Pancreas (tissue), 10 donors: Measurements from ENCODE around the gene P2RX4. TPM values are rescaled to one million over a fixed set of nuclear protein-coding genes. Genes with fewer than 3 reads are reported as not detected.

Source experiments
- ATAC-seq, 4 donors: fragments of 200-7000 bp; cut with Tn5 transposase; one replicate each; pipeline versions ENCODE4 v1.8.0 to v1.9.1; 2020; ENCODE audit warnings: mild to moderate bottlenecking in 4 of 4, moderate library complexity in 4 of 4
- DNase-seq, 6 donors: peaks; one replicate each; pipeline ENCODE4 v3.0.0-alpha.2; 2020
- FAIRE-seq: peaks from 2 replicates; lab custom pipeline; 2012; peaks lifted over from hg19 to GRCh38; lab: Jason Lieb, UNC
- H3K27ac ChIP-seq, 4 donors: fragments of 200-600 bp; sonication (generic); 1 replicate in 3 of 4; 2 replicates in 1 of 4; pipeline versions ENCODE4 v1.5.0 to v1.8.0; 2020
- H3K27me3 ChIP-seq, 4 donors: fragments of 200-600 bp; one replicate each; pipeline ENCODE4 v1.8.0; 2021
- H3K36me3 ChIP-seq, 3 donors: fragments of 200-600 bp; sonication (generic) in 1 of 3; one replicate each; pipeline versions ENCODE4 v1.5.0 to v1.8.0; 2020 to 2021
- H3K4me1 ChIP-seq, 3 donors: fragments of 200-600 bp; one replicate each; pipeline ENCODE4 v1.8.0; 2021
- H3K4me3 ChIP-seq, 4 donors: fragments of 200-600 bp; sonication (generic) in 2 of 4; one replicate each; pipeline versions ENCODE4 v1.5.0 to v1.8.0; 2020 to 2021
- H3K9me3 ChIP-seq, 4 donors: fragments of 200-600 bp; one replicate each; pipeline ENCODE4 v1.8.0; 2021
- WGBS, 2 donors: extraction: QIAGEN DNeasy Blood & Tissue Kit; methylation state at CpG; one replicate each; pipeline ENCODE4 v1.1.7; 2013; 5-methylcytosine and 5-hydroxymethylcytosine counted together
- intact Hi-C, 3 donors: fragments of 100-400 bp; cut with DNase I; formaldehyde crosslinking; loops; one replicate each; pipeline versions ENCODE4 v1.11.1 to v1.14.2; 2022
- polyA plus RNA-seq, 2 donors: library from polyadenylated mRNA; stranded (reverse); fragments of 200-250 nt; gene quantifications; one replicate each; pipeline ENCODE4 v1.2.3, GENCODE V29; 2013
- total RNA-seq, 6 donors: library from RNA; stranded (reverse); fragmentation: NEBNext Ultra II Directional in 4 of 6; extraction: Animal tissue kit (Norgen Biotek cat#: 25700) in 4 of 6; gene quantifications; one replicate each; pipeline versions ENCODE4 v1.2.1 to v1.2.4, GENCODE V29; 2021 to 2023
- TF ChIP-seq, protein P1 (sequence below), 4 donors: fragments of 200-600 bp; sonication (generic) in 3 of 4; IDR thresholded peaks; one replicate each; pipeline versions ENCODE4 v1.5.0 to v1.8.0; 2021; ENCODE audit warnings: antibody characterized with exemption in 4 of 4
- donor health status: healthy with polysubstance abuse.
- donor health status: DM: no; HTN: no; CAD: no; lungs with moderate emphysema.
- donor health status: DM: no; HTN: no; CAD: no.
- donor health status: control.
- donor health status: control.
- donor health status: Bipolar disorder and iron deficiency.
- donor health status: DM: yes; HTN: yes; CAD: no.
- donor health status: DM: no; HTN: no; CAD: no.
- donor health status: DM: no; HTN: no; CAD: no.
- donor health status: DM: yes; HTN: yes; CAD: no.

The P2RX4 gene
- total and polyA plus RNA-seq, 8 donors = 27.5 to 60.1 (median 33.1) TPM

DNA sequence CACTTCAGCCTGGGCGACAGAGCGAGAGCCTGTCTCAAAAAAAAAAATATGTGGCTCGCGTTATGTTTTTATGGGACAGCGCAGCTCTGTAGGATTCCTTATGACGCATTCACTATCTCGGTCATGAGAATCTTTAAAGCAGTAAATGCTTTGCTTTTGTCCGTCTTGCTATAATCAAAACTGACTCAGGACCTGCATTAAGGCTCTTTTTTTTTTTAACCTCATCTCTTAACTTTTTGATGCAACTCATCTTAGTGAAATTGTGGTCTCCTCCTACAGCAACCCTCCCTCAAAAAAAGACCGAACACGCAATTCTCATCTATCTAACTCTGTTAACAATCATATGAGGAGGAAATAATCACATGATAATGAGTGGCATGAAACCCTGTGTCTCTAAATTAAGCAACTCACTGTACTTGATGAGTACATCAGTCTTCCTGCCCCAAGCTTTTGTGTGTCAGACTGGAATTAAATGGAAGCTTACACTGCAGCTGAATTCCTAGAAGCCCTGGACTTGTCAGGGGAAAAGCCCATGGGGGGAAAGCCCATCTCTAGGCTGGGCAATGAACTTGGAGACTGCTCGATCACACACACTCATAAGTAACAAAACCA, 4.3 kb downstream of the P2RX4 start:
- no peak overlapping the region for H3K4me3 ChIP-seq
- no peak for DNase-seq
- H3K27me3 ChIP-seq = no peaks in the 10 kb centered on the region
- WGBS, 2 donors = 51 to 71% methylated on average over 11 of the region's 11 CpGs
- TF ChIP-seq, protein P1, sequence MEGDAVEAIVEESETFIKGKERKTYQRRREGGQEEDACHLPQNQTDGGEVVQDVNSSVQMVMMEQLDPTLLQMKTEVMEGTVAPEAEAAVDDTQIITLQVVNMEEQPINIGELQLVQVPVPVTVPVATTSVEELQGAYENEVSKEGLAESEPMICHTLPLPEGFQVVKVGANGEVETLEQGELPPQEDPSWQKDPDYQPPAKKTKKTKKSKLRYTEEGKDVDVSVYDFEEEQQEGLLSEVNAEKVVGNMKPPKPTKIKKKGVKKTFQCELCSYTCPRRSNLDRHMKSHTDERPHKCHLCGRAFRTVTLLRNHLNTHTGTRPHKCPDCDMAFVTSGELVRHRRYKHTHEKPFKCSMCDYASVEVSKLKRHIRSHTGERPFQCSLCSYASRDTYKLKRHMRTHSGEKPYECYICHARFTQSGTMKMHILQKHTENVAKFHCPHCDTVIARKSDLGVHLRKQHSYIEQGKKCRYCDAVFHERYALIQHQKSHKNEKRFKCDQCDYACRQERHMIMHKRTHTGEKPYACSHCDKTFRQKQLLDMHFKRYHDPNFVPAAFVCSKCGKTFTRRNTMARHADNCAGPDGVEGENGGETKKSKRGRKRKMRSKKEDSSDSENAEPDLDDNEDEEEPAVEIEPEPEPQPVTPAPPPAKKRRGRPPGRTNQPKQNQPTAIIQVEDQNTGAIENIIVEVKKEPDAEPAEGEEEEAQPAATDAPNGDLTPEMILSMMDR (IDR thresholded peaks at IDR 0.05) = no peak
- no peak for FAIRE-seq
- peaks cover 36 to 56% (median 42%) of the 10 kb centered on the region in 3 donors for H3K4me1 ChIP-seq
- no peaks in the 10 kb centered on the region for H3K36me3 ChIP-seq
- peak overlapping the region; percentile 41 to 93 (median 74) for H3K27ac ChIP-seq
- peak in 1 of 4 donors; percentile 4 for ATAC-seq
- no peaks in the 10 kb centered on the region for H3K9me3 ChIP-seq
- intact Hi-C loops = no loop called here

DNA sequence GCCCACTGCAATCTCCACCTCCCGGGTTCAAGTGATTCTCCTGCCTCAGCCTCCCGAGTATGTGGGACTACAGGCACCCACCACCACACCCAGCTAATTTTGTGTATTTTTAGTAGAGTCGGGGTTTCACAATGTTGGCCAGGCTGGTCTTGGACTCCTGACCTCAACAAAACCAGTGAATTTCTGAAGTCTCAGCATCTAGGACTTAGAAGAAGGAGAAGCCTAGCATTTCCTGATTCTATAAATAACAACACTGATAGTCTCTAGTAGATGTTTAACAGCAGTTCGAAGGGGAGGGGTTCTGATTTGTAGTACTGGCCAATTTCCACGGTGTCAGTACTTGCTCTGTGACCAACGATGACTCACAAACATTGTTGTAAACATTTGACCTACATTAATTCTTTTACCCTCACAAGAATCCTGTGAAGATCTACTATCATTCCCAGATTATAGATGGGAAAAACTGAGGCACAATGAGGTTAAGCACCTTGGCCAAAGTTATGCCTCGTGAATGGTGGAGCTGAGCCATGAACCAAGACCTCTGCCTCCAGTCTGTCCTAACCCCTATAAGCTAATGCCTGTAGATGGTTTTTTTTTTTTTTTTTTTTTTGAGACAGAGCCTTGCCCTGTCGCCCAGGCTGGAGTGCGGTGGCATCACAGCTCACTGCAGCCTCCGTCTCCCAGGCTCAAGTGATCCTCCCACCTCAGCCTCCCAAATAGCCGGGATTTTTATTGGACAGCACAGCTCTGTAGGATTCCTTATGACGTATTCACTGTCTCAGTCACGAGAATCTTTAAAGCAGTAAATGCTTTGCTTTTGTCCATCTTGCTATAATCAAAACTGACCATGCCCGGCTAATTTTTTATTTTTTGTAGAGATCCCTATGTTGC, 5.2 kb downstream of the P2RX4 start:
- intact Hi-C loops = no loop called here
- Histone ChIP-seq H3K4me3 (no peak overlapping the region), H3K4me1 (peaks cover 36 to 56% (median 46%) of the 10 kb centered on the region in 3 donors)

DNA sequence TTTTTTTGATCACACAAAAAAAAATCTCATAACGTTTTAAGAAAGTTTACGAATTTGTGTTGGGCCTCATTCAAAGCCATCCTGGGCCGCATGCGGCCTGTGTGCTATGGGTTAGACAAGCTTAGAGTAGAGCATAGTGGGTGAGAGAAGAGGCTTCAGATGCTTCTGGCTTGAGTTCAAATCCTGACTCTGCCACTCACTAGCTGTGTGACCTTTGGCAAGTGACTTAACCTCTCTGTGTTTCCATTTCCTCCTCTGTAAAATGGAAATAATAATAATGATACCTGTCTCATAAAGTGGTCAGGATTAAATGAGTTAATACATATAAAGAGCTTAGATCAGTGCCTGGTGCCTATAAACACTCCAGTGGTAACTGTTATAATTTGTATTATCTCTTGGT, 6.2 kb downstream of the P2RX4 start:
- Histone ChIP-seq H3K9me3 (no peaks in the 10 kb centered on the region), H3K4me3 (no peak overlapping the region), H3K36me3 (no peaks in the 10 kb centered on the region), H3K4me1 (peaks cover 36 to 56% (median 46%) of the 10 kb centered on the region in 3 donors), H3K27me3 (no peaks in the 10 kb centered on the region), H3K27ac (peak overlapping the region in 2 of 4 donors; percentile 88 to 93)
- WGBS, 2 donors = 80 to 83% methylated on average over 4 of the region's 4 CpGs
- ATAC-seq (no peak), DNase-seq (peak in 1 of 6 donors; percentile 5), FAIRE-seq (no peak)
- intact Hi-C loops = no loop called here
- TF ChIP-seq, protein P1 (IDR thresholded peaks at IDR 0.05) = no peak

More for the DNA sequence above, 5.2 kb downstream of the P2RX4 start:
- 34 to 35% methylated on average over 14 of the region's 14 CpGs for WGBS, 2 donors
- peak; percentile 57 for FAIRE-seq
- Histone ChIP-seq H3K9me3 (no peaks in the 10 kb centered on the region), H3K27me3 (no peaks in the 10 kb centered on the region), H3K36me3 (no peaks in the 10 kb centered on the region), H3K27ac (peak overlapping the region; percentile 41 to 93 (median 74))
- peak in 4 of 6 donors; percentile 30 to 83 (median 73) for DNase-seq
- TF ChIP-seq, protein P1 (IDR thresholded peaks at IDR 0.05) = no peak
- peak; percentile 71 to 77 (median 72) for ATAC-seq

DNA sequence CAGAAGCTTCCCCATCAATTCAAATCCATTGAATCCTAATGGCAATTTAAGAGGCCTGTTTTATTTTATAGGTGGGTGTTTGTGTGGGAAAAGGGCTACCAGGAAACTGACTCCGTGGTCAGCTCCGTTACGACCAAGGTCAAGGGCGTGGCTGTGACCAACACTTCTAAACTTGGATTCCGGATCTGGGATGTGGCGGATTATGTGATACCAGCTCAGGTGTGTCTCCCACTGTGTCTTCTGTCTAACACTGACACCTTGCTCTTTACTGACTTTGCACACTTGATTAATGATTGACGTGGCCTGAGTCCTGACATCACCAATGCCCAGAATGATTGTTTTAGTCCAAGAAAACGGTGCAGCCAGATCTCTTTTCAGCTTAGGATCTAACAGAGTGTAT, 7.1 kb downstream of the P2RX4 start:
- peak overlapping the region; percentile 57 to 93 (median 78) for H3K27ac ChIP-seq
- H3K27me3 ChIP-seq = no peaks in the 10 kb centered on the region
- peaks cover 0 to 4% (median 0%) of the 10 kb centered on the region in 3 donors for H3K36me3 ChIP-seq
- DNase-seq = peak in 1 of 6 donors; percentile 14
- no peak for FAIRE-seq
- peaks cover 36 to 56% (median 46%) of the 10 kb centered on the region in 3 donors for H3K4me1 ChIP-seq
- peak in 2 of 4 donors; percentile 2 to 6 for ATAC-seq
- WGBS, 2 donors = 29 to 32% methylated on average over 8 of the region's 8 CpGs
- intact Hi-C loops = no loop called here
- H3K9me3 ChIP-seq = no peaks in the 10 kb centered on the region
- TF ChIP-seq, protein P1 (IDR thresholded peaks at IDR 0.05) = no peak
- no peak overlapping the region for H3K4me3 ChIP-seq
